B cell (primary cell): Measurements from ENCODE around the gene ATP8A1. TPM values are rescaled to one million over a fixed set of nuclear protein-coding genes. Genes with fewer than 3 reads are reported as not detected.

Source experiments
- ATAC-seq: fragments of 200-7000 bp; cut with Tn5 transposase; one replicate; pipeline ENCODE4 v1.10.0; 2021; ENCODE audit warnings: low read depth, mild to moderate bottlenecking, moderate number of reproducible peaks, moderate library complexity
- CTCF ChIA-PET: fragments of 350-600 bp; sonication (Branson Sonifier 250); formaldehyde crosslinking; loops from one replicate; lab custom pipeline; 2021; ENCODE audit warnings: antibody characterized with exemption, inconsistent platforms; lab: Charles Lee
- POLR2A ChIA-PET: fragments of 350-600 bp; sonication (Branson Sonifier 250); formaldehyde crosslinking; loops from one replicate; lab custom pipeline; 2021; ENCODE audit warnings: antibody characterized with exemption; lab: Charles Lee
- DNase-seq: peaks from one replicate; pipeline ENCODE4 v3.0.0; 2013
- H2AFZ ChIP-seq: 2 replicates; pipeline ENCODE4 v1.6.1; 2012; ENCODE audit warnings: mild to moderate bottlenecking, low read depth, low read length; ENCODE audit not compliant: insufficient read depth, poor library complexity, severe bottlenecking
- H3K27ac ChIP-seq, 2 donors: 1 replicate in 1 of 2; 2 replicates in 1 of 2; pipeline ENCODE4 v1.5.1; 2012 to 2013; ENCODE audit warnings: low read length in 2 of 2, mild to moderate bottlenecking in 2 of 2, moderate library complexity in 1 of 2
- H3K27me3 ChIP-seq, 4 experiments: fragments of 200-600 bp in 1 of 4; sonication (generic) in 1 of 4; replicated peaks in 1 of 4; 1 replicate in 2 of 4; 2 replicates in 2 of 4; pipeline versions ENCODE4 v1.6.1 to v1.7.0; 2013 to 2016; ENCODE audit warnings: low read length in 3 of 4, mild to moderate bottlenecking in 2 of 4, mixed read lengths in 1 of 4, moderate library complexity in 1 of 4; ENCODE audit not compliant: insufficient read depth in 4 of 4, control insufficient read depth in 3 of 4; ENCODE audit errors: control extremely low read depth in 1 of 4
- H3K36me3 ChIP-seq, 2 experiments: replicated peaks in 1 of 2; 1 replicate in 1 of 2; 2 replicates in 1 of 2; pipeline versions ENCODE4 v1.6.1 to v1.7.1; 2013; ENCODE audit warnings: low read length in 1 of 2; ENCODE audit not compliant: insufficient read depth in 2 of 2, control insufficient read depth in 1 of 2; ENCODE audit errors: control extremely low read depth in 1 of 2, extremely low read depth in 1 of 2
- H3K4me1 ChIP-seq, 2 donors: fragments of 200-600 bp in 1 of 2; sonication (generic) in 1 of 2; 1 replicate in 1 of 2; 2 replicates in 1 of 2; pipeline versions ENCODE4 v1.5.1 to v1.6.1; 2013 to 2017; ENCODE audit warnings: low read length in 2 of 2; ENCODE audit not compliant: control insufficient read depth in 2 of 2, insufficient read depth in 2 of 2
- H3K4me2 ChIP-seq: replicated peaks from 2 replicates; pipeline ENCODE3; 2012; ENCODE audit warnings: mild to moderate bottlenecking, low read depth, low read length; ENCODE audit not compliant: poor library complexity, severe bottlenecking
- H3K4me3 ChIP-seq, 5 experiments: fragments of 200-600 bp in 1 of 5; sonication (generic) in 1 of 5; 1 replicate in 3 of 5; 2 replicates in 2 of 5; pipeline versions ENCODE4 v1.5.1 to v1.7.0; 2011 to 2016; ENCODE audit warnings: low read length in 4 of 5, mild to moderate bottlenecking in 4 of 5, low read depth in 2 of 5, control low read depth in 1 of 5, moderate library complexity in 1 of 5; ENCODE audit not compliant: insufficient read depth in 1 of 5; ENCODE audit errors: control extremely low read depth in 1 of 5, extremely low read depth in 1 of 5
- H3K79me2 ChIP-seq: fragments of 200-600 bp; sonication (generic); one replicate; pipeline ENCODE4 v1.6.0; 2016; ENCODE audit warnings: low read length; ENCODE audit not compliant: control insufficient read depth, insufficient read depth
- H3K9ac ChIP-seq: fragments of 200-600 bp; sonication (generic); 2 replicates; pipeline ENCODE4 v1.6.1; 2017; ENCODE audit warnings: mild to moderate bottlenecking, low read length, moderate library complexity
- H3K9me3 ChIP-seq, 3 donors: one replicate each; pipeline versions ENCODE4 v1.6.1 to v1.7.1; 2013; ENCODE audit warnings: low read length in 2 of 3; ENCODE audit not compliant: control insufficient read depth in 2 of 3, insufficient read depth in 1 of 3; ENCODE audit errors: control extremely low read depth in 1 of 3
- H4K20me1 ChIP-seq: 2 replicates; pipeline ENCODE4 v1.6.0; 2012; ENCODE audit warnings: mild to moderate bottlenecking, low read length; ENCODE audit not compliant: insufficient read depth, control insufficient read depth, poor library complexity, severe bottlenecking
- H3K27ac Mint-ChIP-seq: one replicate; pipeline ENCODE4 v1.8.0; 2021; ENCODE audit warnings: mixed read lengths
- H3K27me3 Mint-ChIP-seq: one replicate; pipeline ENCODE4 v1.8.0; 2021; ENCODE audit warnings: mixed read lengths
- H3K4me1 Mint-ChIP-seq: one replicate; pipeline ENCODE4 v1.8.0; 2021; ENCODE audit warnings: mixed read lengths
- H3K4me3 Mint-ChIP-seq: one replicate; pipeline ENCODE4 v1.8.0; 2021; ENCODE audit warnings: mixed read lengths
- H3K9me3 Mint-ChIP-seq: one replicate; pipeline ENCODE4 v1.8.0; 2022; ENCODE audit warnings: mixed read lengths; ENCODE audit not compliant: insufficient read depth
- EZH2 ChIP-seq: IDR thresholded peaks from 2 replicates; pipeline ENCODE4 v1.6.1; 2012; ENCODE audit warnings: borderline replicate concordance, low read depth, mild to moderate bottlenecking, moderate library complexity, low read length; ENCODE audit not compliant: insufficient read depth, poor library complexity, severe bottlenecking
- whole genome bisulfite sequencing: methylation state at CpG from one replicate; pipeline ENCODE4 v1.1.5; 2013; ENCODE audit warnings: missing lambda C conversion rate; ENCODE audit not compliant: insufficient coverage; 5-methylcytosine and 5-hydroxymethylcytosine counted together
- intact Hi-C: fragments of 100-400 bp; cut with micrococcal nuclease; formaldehyde crosslinking; loops from one replicate; pipeline ENCODE4 v1.10.0; 2022
- polyA plus RNA-seq: library from polyadenylated mRNA; depleted of rRNA; stranded (reverse); fragments of >200 nt; gene quantifications from 2 replicates; pipeline ENCODE4 v1.2.3, GENCODE V29; 2012
- total RNA-seq, 2 donors: library from RNA; stranded (reverse); fragments of 120-200 nt in 1 of 2; gene quantifications; 1 replicate in 1 of 2; 2 replicates in 1 of 2; pipeline versions ENCODE4 v1.2.3 to v1.2.4, GENCODE V29; 2013 to 2022
- TF ChIP-seq, protein P1 (sequence below): fragments of 200-600 bp; IDR thresholded peaks from one replicate; pipeline ENCODE4 v1.8.0; 2022; ENCODE audit warnings: antibody characterized with exemption, mild to moderate bottlenecking

The ATP8A1 gene
- total and polyA plus RNA-seq, 2 donors (not counting 1 experiment from before 2014, with no cell fraction given): 28.7 to 51.8 TPM

GRCh38 chr4:42642101-42642797, 14.7 kb downstream of the ATP8A1 start:
- H3K4me1 Mint-ChIP-seq: peaks cover 94% of the 10 kb centered on the region
- no peak for ATAC-seq
- H3K27me3 Mint-ChIP-seq: no peaks in the 10 kb centered on the region
- ChIA-PET POLR2A (interaction anchor here (1.1 to 1.4 kb wide), 2 partner anchors 14 kb away, joined by 3 to 4 read pairs; partner anchors contain the start of gene ATP8A1), CTCF (interaction anchor here (1.1 to 2.3 kb wide), 2 partner anchors 14 to 74 kb away, joined by 3 to 6 read pairs; partner anchors contain the start of gene ATP8A1)
- no peaks in the 10 kb centered on the region for H3K36me3 ChIP-seq
- WGBS: no CpG with 5 or more reads among the region's 7 CpGs
- peak overlapping the region; percentile 4 for H3K9ac ChIP-seq
- H3K9me3 Mint-ChIP-seq: no peaks in the 10 kb centered on the region
- no peak overlapping the region for H3K4me3 ChIP-seq
- TF ChIP-seq EZH2: no peak
- TF ChIP-seq, protein P1, sequence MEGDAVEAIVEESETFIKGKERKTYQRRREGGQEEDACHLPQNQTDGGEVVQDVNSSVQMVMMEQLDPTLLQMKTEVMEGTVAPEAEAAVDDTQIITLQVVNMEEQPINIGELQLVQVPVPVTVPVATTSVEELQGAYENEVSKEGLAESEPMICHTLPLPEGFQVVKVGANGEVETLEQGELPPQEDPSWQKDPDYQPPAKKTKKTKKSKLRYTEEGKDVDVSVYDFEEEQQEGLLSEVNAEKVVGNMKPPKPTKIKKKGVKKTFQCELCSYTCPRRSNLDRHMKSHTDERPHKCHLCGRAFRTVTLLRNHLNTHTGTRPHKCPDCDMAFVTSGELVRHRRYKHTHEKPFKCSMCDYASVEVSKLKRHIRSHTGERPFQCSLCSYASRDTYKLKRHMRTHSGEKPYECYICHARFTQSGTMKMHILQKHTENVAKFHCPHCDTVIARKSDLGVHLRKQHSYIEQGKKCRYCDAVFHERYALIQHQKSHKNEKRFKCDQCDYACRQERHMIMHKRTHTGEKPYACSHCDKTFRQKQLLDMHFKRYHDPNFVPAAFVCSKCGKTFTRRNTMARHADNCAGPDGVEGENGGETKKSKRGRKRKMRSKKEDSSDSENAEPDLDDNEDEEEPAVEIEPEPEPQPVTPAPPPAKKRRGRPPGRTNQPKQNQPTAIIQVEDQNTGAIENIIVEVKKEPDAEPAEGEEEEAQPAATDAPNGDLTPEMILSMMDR: no peak
- peaks cover 100% of the 10 kb centered on the region for H3K79me2 ChIP-seq
- no peaks in the 10 kb centered on the region for H3K27me3 ChIP-seq
- peak overlapping the region; percentile 9 for H2AFZ ChIP-seq
- intact Hi-C loops: loop anchor here (2.0 kb wide), 1 partner anchor 13 kb away; no protein-coding TSS in a partner anchor
- H3K4me3 Mint-ChIP-seq: peak overlapping the region; percentile 30
- H3K27ac ChIP-seq: peak overlapping the region in 1 of 2 donors; percentile 85
- DNase-seq: no peak
- no peaks in the 10 kb centered on the region for H3K9me3 ChIP-seq
- H3K4me2 ChIP-seq: peak overlapping the region; percentile 65
- H4K20me1 ChIP-seq: no peaks in the 10 kb centered on the region
- peaks cover 86 to 90% of the 10 kb centered on the region in 2 donors for H3K4me1 ChIP-seq
- peak overlapping the region; percentile 56 for H3K27ac Mint-ChIP-seq

- Histone ChIP-seq H3K79me2 (peaks cover 100% of the 10 kb centered on the region), H3K27me3 (no peaks in the 10 kb centered on the region), H3K9me3 (no peaks in the 10 kb centered on the region), H3K36me3 (no peaks in the 10 kb centered on the region), H3K27ac (peak overlapping the region in 1 of 2 donors; percentile 85), H3K9ac (no peak overlapping the region), H2AFZ (no peak overlapping the region), H3K4me3 (no peak overlapping the region), H3K4me2 (peak overlapping the region; percentile 65), H3K4me1 (peaks cover 92 to 96% of the 10 kb centered on the region in 2 donors), H4K20me1 (no peaks in the 10 kb centered on the region)
- ATAC-seq (no peak), DNase-seq (no peak)
- CTCF ChIA-PET: interaction anchor here (2.3 kb wide), 1 partner anchor 15 kb away, joined by 6 read pairs; the partner anchor contains the start of gene ATP8A1
- Mint-ChIP-seq H3K4me1 (peaks cover 98% of the 10 kb centered on the region), H3K27ac (peak overlapping the region; percentile 56), H3K4me3 (peak overlapping the region; percentile 30), H3K9me3 (no peaks in the 10 kb centered on the region), H3K27me3 (no peaks in the 10 kb centered on the region)
- intact Hi-C loops: loop anchor here (2.0 kb wide), 1 partner anchor 13 kb away; no protein-coding TSS in a partner anchor
- no peak for TF ChIP-seq EZH2
- TF ChIP-seq, protein P1: no peak
- WGBS: 60% methylated on average over 1 of the region's 1 CpG
- POLR2A ChIA-PET: interaction anchor here (1.1 to 1.4 kb wide), 2 partner anchors 13 to 15 kb away, joined by 3 to 4 read pairs; partner anchors contain the start of gene ATP8A1
Measured at GRCh38 chr4:42641656-42642055, 15.2 kb downstream of the ATP8A1 start.
